GM23248 (cell line): ENCODE measurements around the gene CPEB1. TPM values are rescaled to one million over a fixed set of nuclear protein-coding genes. Genes with fewer than 3 reads are reported as not detected.
"Not testable (repeated sequence)": the region's sequence is repeated elsewhere in the genome, so short reads cannot be mapped to it uniquely, and the experiment has no call there.

Experiments
- DNase-seq: peaks from one replicate; pipeline ENCODE4 v3.0.0-alpha.2; 2015
- H2AFZ ChIP-seq: fragments of 200-600 bp; sonication (generic); 2 replicates; pipeline ENCODE4 v1.6.1; 2016; ENCODE audit warnings: antibody characterized with exemption
- H3F3A ChIP-seq: fragments of 200-600 bp; sonication (generic); 2 replicates; pipeline ENCODE4 v1.6.1; 2016; ENCODE audit warnings: mild to moderate bottlenecking, antibody characterized with exemption, mixed run types; ENCODE audit not compliant: insufficient read depth
- H3K27ac ChIP-seq: fragments of 200-600 bp; sonication (generic); 2 replicates; pipeline ENCODE4 v1.5.1; 2016; ENCODE audit warnings: mild to moderate bottlenecking
- H3K27me3 ChIP-seq: fragments of 200-600 bp; sonication (generic); replicated peaks from 2 replicates; pipeline ENCODE4 v1.6.1; 2016; ENCODE audit warnings: mild to moderate bottlenecking; ENCODE audit not compliant: insufficient read depth
- H3K36me3 ChIP-seq: fragments of 200-600 bp; sonication (generic); 2 replicates; pipeline ENCODE4 v1.6.1; 2016; ENCODE audit warnings: low read depth, mild to moderate bottlenecking
- H3K4me1 ChIP-seq: fragments of 200-600 bp; sonication (generic); 2 replicates; pipeline ENCODE4 v1.6.1; 2016; ENCODE audit warnings: mild to moderate bottlenecking; ENCODE audit not compliant: insufficient read depth
- H3K4me2 ChIP-seq: fragments of 200-600 bp; sonication (generic); one replicate; pipeline ENCODE4 v1.6.1; 2016; ENCODE audit warnings: mild to moderate bottlenecking; ENCODE audit not compliant: unreplicated experiment
- H3K4me3 ChIP-seq: fragments of 200-600 bp; sonication (generic); 2 replicates; pipeline ENCODE4 v1.5.1; 2016; ENCODE audit warnings: mild to moderate bottlenecking
- H3K79me2 ChIP-seq: fragments of 200-600 bp; sonication (generic); 2 replicates; pipeline ENCODE4 v1.6.1; 2016; ENCODE audit warnings: mild to moderate bottlenecking; ENCODE audit not compliant: insufficient read depth
- H3K9ac ChIP-seq: fragments of 200-600 bp; sonication (generic); 2 replicates; pipeline ENCODE4 v1.6.1; 2016; ENCODE audit warnings: mild to moderate bottlenecking
- H3K9me2 ChIP-seq: fragments of 200-600 bp; sonication (generic); 2 replicates; pipeline ENCODE4 v1.6.1; 2016; ENCODE audit warnings: mixed run types, mild to moderate bottlenecking, moderate library complexity; ENCODE audit not compliant: insufficient read depth
- H3K9me3 ChIP-seq: fragments of 200-600 bp; sonication (generic); one replicate; pipeline ENCODE4 v1.6.1; 2017; ENCODE audit warnings: low read depth
- H4K20me1 ChIP-seq: fragments of 200-600 bp; sonication (generic); 2 replicates; pipeline ENCODE4 v1.6.0; 2016; ENCODE audit not compliant: insufficient read depth
- EZH2 ChIP-seq: fragments of 200-600 bp; sonication (generic); IDR thresholded peaks from 2 replicates; pipeline ENCODE4 v1.6.1; 2018; ENCODE audit warnings: antibody characterized with exemption, mild to moderate bottlenecking; ENCODE audit not compliant: insufficient read depth, poor library complexity, severe bottlenecking
- EZH2phosphoT487 ChIP-seq: fragments of 200-600 bp; sonication (generic); IDR thresholded peaks from 2 replicates; pipeline ENCODE4 v1.6.1; 2018; ENCODE audit warnings: antibody characterized with exemption, moderate library complexity, mild to moderate bottlenecking, low read depth; ENCODE audit not compliant: insufficient read depth
- WGBS, 2 experiments: methylation state at CpG; one replicate each; pipeline ENCODE4 v1.1.6; 2015 to 2017; ENCODE audit warnings: low lambda C conversion rate in 2 of 2, low coverage in 1 of 2; ENCODE audit errors: missing lambda C conversion rate in 2 of 2; 5-methylcytosine and 5-hydroxymethylcytosine counted together
- in situ Hi-C: fragments of 300-500 bp; cut with MboI; formaldehyde crosslinking; loops from 2 replicates; pipeline ENCODE4 v1.15.0; 2020
- polyA plus RNA-seq: library from polyadenylated mRNA; unstranded; fragments of >200 nt; fragmentation: Nextera tagmentation; extraction: Ambion mirVana; gene quantifications from 2 replicates; pipeline ENCODE4 v1.2.1, GENCODE V29; 2016
- total RNA-seq: library from RNA; depleted of rRNA; stranded (reverse); fragments of >200 nt; shearing (Covaris generic); gene quantifications from 2 replicates; pipeline ENCODE4 v1.2.3, GENCODE V29; 2014

CPEB1 gene
- total and polyA plus RNA-seq, 2 experiments from 2014 or later, result 5.6 to 8.6 TPM

DNA sequence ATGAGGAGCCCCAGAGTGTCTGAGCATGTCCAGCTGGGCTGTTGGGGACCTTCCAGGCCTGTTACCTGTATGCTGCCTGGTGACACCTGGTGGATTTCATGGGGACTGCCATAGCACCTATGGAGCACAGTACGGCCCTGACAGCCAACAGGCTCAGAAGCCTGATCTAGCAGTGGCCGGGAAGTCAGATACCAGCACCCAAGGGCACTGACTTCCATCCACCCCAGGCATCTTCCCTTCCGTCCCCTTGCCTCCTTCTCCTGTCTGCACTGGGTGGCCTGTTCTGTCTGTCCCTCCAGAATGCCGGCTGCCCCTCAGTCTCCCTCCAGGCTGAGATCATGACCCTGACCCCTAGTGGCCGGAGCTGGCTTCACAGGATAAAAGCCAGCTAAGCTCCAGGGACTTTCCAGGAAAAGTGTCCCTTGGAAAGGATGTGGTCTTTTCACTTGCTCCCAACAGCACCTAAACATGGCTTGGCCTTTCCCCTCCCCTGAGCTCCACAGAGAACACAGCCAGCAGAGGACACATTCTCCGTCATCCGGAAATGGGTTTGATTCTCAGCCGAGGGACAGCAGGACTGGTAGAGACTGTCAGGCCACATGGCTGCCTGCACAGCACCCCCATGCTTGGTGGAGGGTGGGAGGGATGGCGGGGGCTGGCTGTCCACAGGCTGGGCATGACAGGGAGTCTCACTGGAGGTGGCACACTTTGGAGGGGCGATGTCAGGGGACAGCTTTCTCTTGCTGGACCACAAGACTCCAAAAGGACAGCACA is 116.4 kb downstream of the CPEB1 start:
- Histone ChIP-seq H3K9me2 (no peaks in the 10 kb centered on the region), H3K4me1 (no peaks in the 10 kb centered on the region), H3K36me3 (no peaks in the 10 kb centered on the region; the same call in 1 of the 2 replicates), H2AFZ (peak overlapping the region; percentile 64), H3K27me3 (no peaks in the 10 kb centered on the region), H3K9ac (no peak overlapping the region), H3K4me3 (no peak overlapping the region), H4K20me1 (0 out of 2 replicates have a peak, but pooled peaks cover 1% of the 10 kb centered on the region), H3F3A (peaks cover 25% of the 10 kb centered on the region; the same call in 1 of the 2 replicates), H3K79me2 (no peaks in the 10 kb centered on the region), H3K9me3 (no peaks in the 10 kb centered on the region), H3K27ac (no peak overlapping the region), H3K4me2 (peak overlapping the region; percentile 37)
- TF ChIP-seq EZH2phosphoT487, result no peak
- TF ChIP-seq EZH2, result no peak
- in situ Hi-C loops, result loop anchor here (25.0 kb wide), 1 partner anchor 482 kb away; the partner anchor contains the start of gene C15orf40
- peak; percentile 64 for DNase-seq
- WGBS, 2 experiments, result 21 to 22% methylated on average over 8 to 10 of the region's 10 CpGs

DNA sequence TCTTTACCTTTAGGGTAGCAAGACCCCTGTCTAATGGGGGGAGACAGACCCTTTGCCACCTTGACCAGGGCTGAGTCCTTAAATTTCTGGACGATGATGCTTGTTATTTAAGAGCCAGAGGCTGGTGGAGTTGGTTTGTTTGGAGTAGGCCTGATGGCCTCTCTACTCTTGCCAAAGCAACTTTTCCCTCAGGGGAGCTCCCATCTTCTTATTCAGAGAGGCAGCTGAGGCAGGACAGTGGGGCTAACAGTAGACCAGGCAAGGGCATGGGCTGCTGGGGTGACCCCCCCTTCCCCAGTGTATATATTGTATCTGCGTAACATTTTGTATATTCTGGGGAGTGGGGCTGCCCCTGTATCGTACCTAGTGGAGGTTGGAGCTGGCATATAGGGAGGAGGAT is 117.2 kb downstream of the CPEB1 start:
- in situ Hi-C loops, result loop anchor here (25.0 kb wide), 1 partner anchor 482 kb away; the partner anchor contains the start of gene C15orf40
- no peak overlapping the region for H3K4me2 ChIP-seq

DNA sequence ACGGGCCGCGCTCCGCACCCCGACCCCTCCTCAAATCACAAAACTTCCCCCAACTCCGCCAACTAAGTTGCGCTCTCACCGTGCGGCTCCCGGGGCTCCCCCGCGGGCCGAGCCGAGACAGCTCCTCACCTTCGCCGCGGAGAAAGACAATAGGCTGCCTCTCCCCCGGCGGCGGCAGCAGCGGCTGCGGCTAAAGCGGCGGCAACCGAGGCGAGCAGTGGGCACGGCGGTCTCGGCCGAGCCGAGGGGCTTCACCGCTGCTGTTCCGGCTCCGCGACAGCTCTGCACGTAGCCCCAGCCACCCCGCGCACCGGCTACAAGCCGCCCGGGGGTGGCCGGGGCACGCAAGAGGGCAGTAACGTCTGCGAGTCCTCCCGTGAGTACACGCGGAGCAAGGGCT is 133.6 kb downstream of the CPEB1 start:
- H3F3A ChIP-seq, H3K9me3 ChIP-seq, H3K36me3 ChIP-seq, H2AFZ ChIP-seq, H3K9me2 ChIP-seq, H3K9ac ChIP-seq, H3K4me3 ChIP-seq, in situ Hi-C loops, H3K27me3 ChIP-seq, H3K27ac ChIP-seq, H3K79me2 ChIP-seq, H3K4me2 ChIP-seq, H4K20me1 ChIP-seq, H3K4me1 ChIP-seq, DNase-seq: not testable (repeated sequence)
- WGBS, 2 experiments, result no CpG with 5 or more reads among the region's 48 CpGs

More for the DNA sequence above, 117.2 kb downstream of the CPEB1 start:
- H3K9me3 ChIP-seq, result no peaks in the 10 kb centered on the region
- no peaks in the 10 kb centered on the region for H3K36me3 ChIP-seq
- no peaks in the 10 kb centered on the region for H3K9me2 ChIP-seq
- no peaks in the 10 kb centered on the region for H3K79me2 ChIP-seq
- no peak overlapping the region for H3K4me3 ChIP-seq
- TF ChIP-seq EZH2 (no peak), EZH2phosphoT487 (no peak)
- H2AFZ ChIP-seq, result no peak overlapping the region
- no peak overlapping the region for H3K27ac ChIP-seq
- no peak overlapping the region for H3K9ac ChIP-seq
- H3F3A ChIP-seq, result 0 out of 2 replicates have a peak, but pooled peaks cover 18% of the 10 kb centered on the region
- no peaks in the 10 kb centered on the region for H4K20me1 ChIP-seq
- no peaks in the 10 kb centered on the region for H3K27me3 ChIP-seq
- H3K4me1 ChIP-seq, result no peaks in the 10 kb centered on the region
- 68 to 78% methylated on average over 3 of the region's 3 CpGs for WGBS, 2 experiments
- DNase-seq, result no peak

DNA sequence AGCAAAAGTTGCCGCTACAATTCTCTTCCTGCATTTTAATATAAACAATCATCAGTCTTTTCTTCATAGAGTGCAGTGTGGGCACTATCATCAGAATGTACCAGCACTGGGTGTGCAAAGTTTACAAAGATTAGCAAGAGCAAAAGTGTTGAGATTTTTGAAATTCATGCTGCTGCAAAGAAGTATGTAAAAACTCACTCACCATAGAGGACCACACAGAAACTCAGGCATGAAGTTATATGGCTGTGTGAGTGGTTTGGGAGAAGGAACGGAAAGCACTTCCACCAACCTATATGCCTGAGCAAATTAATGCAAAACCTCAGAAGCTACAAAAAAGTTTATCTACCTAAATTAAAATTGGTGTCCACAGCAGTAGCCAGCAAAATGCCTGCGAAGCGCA is 139.5 kb downstream of the CPEB1 start:
- H3K79me2 ChIP-seq, H3K4me1 ChIP-seq, DNase-seq, H3K9me3 ChIP-seq, H4K20me1 ChIP-seq, H3K9ac ChIP-seq, H3K4me2 ChIP-seq, H3K27ac ChIP-seq, H3K4me3 ChIP-seq, H3K9me2 ChIP-seq, in situ Hi-C loops, H3K27me3 ChIP-seq, H3F3A ChIP-seq, H2AFZ ChIP-seq, H3K36me3 ChIP-seq: not testable (repeated sequence)
- 95 to 99% methylated on average over 4 of the region's 4 CpGs for WGBS, 2 experiments

DNA sequence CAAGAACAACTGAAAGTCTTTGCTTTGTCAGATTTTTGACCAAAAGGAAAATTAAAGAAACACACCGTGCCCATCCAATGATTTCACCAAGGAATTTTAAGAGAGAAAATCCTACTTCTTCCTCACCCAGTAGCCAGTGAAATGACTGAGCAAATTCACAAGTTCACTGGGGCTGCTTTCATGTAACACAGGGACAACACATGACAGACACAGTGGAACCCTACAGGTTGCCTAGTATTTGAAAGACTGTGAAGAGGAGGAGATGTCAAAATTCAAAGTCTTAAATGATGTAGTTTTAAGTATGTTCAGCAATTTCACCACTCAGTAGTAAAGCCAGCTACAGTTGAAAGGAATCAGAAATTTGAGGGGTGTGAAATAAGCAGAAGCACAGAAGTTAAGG is 140.1 kb downstream of the CPEB1 start:
- H3K4me3 ChIP-seq, DNase-seq, H4K20me1 ChIP-seq, in situ Hi-C loops, H3K9me2 ChIP-seq, H3K9me3 ChIP-seq, H2AFZ ChIP-seq, H3K9ac ChIP-seq, H3K4me1 ChIP-seq, H3K27me3 ChIP-seq, H3K4me2 ChIP-seq, H3K27ac ChIP-seq, H3K36me3 ChIP-seq, H3K79me2 ChIP-seq, H3F3A ChIP-seq: not testable (repeated sequence)
- WGBS, 2 experiments, result 50 to 61% methylated on average over 1 of the region's 1 CpG

DNA sequence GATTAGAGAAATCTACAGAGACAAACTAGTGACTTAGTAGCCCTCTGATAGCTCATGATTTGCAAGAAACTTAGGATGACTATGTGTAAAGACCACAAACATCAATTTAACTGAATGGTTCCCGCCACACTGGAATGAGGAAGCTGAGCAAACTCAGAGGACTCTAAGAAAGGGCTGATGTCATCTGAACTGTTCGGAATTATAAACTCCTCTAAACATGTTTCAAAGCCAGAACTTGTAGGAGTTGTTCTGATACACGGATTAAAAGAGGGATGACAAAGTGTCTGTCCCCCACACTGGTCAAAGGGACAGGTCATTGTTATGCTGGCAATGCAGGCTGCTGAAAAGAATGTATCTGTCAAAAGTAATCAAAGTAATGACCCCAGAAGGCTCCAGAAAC is 141.3 kb downstream of the CPEB1 start:
- H3K9ac ChIP-seq, in situ Hi-C loops, H3K9me3 ChIP-seq, H4K20me1 ChIP-seq, H3K27ac ChIP-seq, H3F3A ChIP-seq, H3K4me1 ChIP-seq, H3K36me3 ChIP-seq, H3K27me3 ChIP-seq, H3K4me2 ChIP-seq, H3K4me3 ChIP-seq, H2AFZ ChIP-seq, H3K79me2 ChIP-seq, H3K9me2 ChIP-seq, DNase-seq: not testable (repeated sequence)
- no CpG with 5 or more reads among the region's 3 CpGs for WGBS, 2 experiments

DNA sequence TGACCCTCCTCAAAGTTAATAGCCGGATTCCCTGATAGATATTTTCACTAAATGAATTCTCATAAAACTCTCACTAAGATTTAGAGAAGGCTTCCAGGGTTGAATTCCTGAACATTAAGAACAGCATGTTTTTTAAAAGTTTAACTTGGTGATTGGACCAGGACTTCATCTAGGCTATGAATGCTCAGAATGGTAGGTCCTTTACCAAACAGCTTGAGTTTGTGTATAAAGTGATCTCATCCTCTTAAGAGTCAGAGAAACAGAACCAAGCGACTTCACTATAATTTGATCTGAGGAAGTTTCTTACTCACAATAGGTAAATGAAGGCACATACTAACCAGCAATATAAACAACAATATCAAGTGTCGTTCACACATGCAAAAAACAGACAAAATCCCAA is 143.1 kb downstream of the CPEB1 start:
- 94 to 100% methylated on average over 1 of the region's 3 CpGs for WGBS, 2 experiments
- H3K27me3 ChIP-seq, H3K79me2 ChIP-seq, H3K4me2 ChIP-seq, H3K9ac ChIP-seq, H3K36me3 ChIP-seq, H3K9me3 ChIP-seq, H3K9me2 ChIP-seq, H3K27ac ChIP-seq, H4K20me1 ChIP-seq, H3F3A ChIP-seq, DNase-seq, in situ Hi-C loops, H2AFZ ChIP-seq, H3K4me1 ChIP-seq, H3K4me3 ChIP-seq: not testable (repeated sequence)
